ENCODE results near the gene RPLP2. TPM values are rescaled to one million over a fixed set of nuclear protein-coding genes. Genes with fewer than 3 reads are reported as not detected.

Gene RPLP2
- total RNA-seq, 1 experiment from 2014 or later, result 2,582 TPM

DNA sequence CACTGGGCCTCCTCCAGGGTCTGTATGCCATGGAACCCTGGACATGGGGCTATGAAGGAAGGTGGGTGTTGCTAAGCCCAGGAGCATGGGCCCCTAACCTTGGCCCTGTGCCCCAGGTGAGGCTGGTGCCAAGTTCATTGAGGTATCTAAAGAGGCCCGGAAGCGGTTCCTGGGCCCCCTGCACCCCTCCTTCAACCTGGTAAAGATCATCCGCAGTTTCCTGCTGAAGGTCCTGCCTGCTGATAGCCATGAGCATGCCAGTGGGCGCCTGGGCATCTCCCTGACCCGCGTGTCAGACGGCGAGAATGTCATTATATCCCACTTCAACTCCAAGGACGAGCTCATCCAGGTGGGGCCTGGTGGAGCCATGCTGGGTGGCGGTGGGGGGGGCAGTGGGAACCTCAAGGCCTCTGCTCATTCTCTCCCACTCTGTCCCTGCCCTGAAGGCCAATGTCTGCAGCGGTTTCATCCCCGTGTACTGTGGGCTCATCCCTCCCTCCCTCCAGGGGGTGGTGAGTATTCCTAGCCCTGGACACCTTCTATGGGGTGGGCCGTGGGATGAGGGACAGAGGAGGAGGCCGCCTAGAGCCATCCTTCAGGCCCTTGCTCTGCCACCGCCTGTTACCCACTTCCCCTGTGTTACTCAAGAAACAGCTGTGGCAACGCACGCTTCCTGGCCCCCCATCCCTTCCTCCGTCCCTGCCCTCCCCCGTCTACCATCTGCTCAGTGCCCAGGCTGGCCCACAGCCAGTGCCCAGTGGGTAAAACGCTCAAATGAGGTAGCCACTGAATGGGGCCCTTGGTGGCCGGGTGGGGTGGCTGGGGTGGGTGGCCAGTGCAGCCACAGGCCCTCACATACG, 12.0 kb downstream of the RPLP2 start:
- no peak for TF ChIP-seq PRRX2 (CRISPR knock-in tag; IDR thresholded peaks at IDR 0.05)
- TF ChIP-seq, protein P1, sequence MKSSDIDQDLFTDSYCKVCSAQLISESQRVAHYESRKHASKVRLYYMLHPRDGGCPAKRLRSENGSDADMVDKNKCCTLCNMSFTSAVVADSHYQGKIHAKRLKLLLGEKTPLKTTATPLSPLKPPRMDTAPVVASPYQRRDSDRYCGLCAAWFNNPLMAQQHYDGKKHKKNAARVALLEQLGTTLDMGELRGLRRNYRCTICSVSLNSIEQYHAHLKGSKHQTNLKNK (CRISPR knock-in tag; IDR thresholded peaks at IDR 0.05), result no peak
- TF ChIP-seq, protein P2, sequence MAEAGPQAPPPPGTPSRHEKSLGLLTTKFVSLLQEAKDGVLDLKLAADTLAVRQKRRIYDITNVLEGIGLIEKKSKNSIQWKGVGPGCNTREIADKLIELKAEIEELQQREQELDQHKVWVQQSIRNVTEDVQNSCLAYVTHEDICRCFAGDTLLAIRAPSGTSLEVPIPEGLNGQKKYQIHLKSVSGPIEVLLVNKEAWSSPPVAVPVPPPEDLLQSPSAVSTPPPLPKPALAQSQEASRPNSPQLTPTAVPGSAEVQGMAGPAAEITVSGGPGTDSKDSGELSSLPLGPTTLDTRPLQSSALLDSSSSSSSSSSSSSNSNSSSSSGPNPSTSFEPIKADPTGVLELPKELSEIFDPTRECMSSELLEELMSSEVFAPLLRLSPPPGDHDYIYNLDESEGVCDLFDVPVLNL (CRISPR knock-in tag; IDR thresholded peaks at IDR 0.05; ENCODE audit: borderline replicate concordance, low read depth), result no peak
- no peak for TF ChIP-seq JAZF1 (CRISPR knock-in tag; IDR thresholded peaks at IDR 0.05)
- TF ChIP-seq, protein P3, sequence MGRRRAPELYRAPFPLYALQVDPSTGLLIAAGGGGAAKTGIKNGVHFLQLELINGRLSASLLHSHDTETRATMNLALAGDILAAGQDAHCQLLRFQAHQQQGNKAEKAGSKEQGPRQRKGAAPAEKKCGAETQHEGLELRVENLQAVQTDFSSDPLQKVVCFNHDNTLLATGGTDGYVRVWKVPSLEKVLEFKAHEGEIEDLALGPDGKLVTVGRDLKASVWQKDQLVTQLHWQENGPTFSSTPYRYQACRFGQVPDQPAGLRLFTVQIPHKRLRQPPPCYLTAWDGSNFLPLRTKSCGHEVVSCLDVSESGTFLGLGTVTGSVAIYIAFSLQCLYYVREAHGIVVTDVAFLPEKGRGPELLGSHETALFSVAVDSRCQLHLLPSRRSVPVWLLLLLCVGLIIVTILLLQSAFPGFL (CRISPR knock-in tag; IDR thresholded peaks at IDR 0.05; ENCODE audit: borderline replicate concordance), result no peak
- TF ChIP-seq NR3C1 (CRISPR knock-in tag; conservative IDR thresholded peaks at IDR 0.05; ENCODE audit: low read depth), result no peak
- TF ChIP-seq TEAD1 (CRISPR knock-in tag; IDR thresholded peaks at IDR 0.05), result no peak
- no peak for TF ChIP-seq ZNF671 (CRISPR knock-in tag; IDR thresholded peaks at IDR 0.05)
- TF ChIP-seq SMAD3 (CRISPR knock-in tag; IDR thresholded peaks at IDR 0.05; ENCODE audit: borderline replicate concordance), result no peak
- TF ChIP-seq, protein P4, sequence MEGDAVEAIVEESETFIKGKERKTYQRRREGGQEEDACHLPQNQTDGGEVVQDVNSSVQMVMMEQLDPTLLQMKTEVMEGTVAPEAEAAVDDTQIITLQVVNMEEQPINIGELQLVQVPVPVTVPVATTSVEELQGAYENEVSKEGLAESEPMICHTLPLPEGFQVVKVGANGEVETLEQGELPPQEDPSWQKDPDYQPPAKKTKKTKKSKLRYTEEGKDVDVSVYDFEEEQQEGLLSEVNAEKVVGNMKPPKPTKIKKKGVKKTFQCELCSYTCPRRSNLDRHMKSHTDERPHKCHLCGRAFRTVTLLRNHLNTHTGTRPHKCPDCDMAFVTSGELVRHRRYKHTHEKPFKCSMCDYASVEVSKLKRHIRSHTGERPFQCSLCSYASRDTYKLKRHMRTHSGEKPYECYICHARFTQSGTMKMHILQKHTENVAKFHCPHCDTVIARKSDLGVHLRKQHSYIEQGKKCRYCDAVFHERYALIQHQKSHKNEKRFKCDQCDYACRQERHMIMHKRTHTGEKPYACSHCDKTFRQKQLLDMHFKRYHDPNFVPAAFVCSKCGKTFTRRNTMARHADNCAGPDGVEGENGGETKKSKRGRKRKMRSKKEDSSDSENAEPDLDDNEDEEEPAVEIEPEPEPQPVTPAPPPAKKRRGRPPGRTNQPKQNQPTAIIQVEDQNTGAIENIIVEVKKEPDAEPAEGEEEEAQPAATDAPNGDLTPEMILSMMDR (IDR thresholded peaks at IDR 0.05), result no peak
- TF ChIP-seq, protein P5, sequence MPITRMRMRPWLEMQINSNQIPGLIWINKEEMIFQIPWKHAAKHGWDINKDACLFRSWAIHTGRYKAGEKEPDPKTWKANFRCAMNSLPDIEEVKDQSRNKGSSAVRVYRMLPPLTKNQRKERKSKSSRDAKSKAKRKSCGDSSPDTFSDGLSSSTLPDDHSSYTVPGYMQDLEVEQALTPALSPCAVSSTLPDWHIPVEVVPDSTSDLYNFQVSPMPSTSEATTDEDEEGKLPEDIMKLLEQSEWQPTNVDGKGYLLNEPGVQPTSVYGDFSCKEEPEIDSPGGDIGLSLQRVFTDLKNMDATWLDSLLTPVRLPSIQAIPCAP (CRISPR knock-in tag; IDR thresholded peaks at IDR 0.05), result no peak
- TF ChIP-seq KAT7 (CRISPR knock-in tag; IDR thresholded peaks at IDR 0.05; ENCODE audit: borderline replicate concordance), result no peak
- TF ChIP-seq, protein P6, sequence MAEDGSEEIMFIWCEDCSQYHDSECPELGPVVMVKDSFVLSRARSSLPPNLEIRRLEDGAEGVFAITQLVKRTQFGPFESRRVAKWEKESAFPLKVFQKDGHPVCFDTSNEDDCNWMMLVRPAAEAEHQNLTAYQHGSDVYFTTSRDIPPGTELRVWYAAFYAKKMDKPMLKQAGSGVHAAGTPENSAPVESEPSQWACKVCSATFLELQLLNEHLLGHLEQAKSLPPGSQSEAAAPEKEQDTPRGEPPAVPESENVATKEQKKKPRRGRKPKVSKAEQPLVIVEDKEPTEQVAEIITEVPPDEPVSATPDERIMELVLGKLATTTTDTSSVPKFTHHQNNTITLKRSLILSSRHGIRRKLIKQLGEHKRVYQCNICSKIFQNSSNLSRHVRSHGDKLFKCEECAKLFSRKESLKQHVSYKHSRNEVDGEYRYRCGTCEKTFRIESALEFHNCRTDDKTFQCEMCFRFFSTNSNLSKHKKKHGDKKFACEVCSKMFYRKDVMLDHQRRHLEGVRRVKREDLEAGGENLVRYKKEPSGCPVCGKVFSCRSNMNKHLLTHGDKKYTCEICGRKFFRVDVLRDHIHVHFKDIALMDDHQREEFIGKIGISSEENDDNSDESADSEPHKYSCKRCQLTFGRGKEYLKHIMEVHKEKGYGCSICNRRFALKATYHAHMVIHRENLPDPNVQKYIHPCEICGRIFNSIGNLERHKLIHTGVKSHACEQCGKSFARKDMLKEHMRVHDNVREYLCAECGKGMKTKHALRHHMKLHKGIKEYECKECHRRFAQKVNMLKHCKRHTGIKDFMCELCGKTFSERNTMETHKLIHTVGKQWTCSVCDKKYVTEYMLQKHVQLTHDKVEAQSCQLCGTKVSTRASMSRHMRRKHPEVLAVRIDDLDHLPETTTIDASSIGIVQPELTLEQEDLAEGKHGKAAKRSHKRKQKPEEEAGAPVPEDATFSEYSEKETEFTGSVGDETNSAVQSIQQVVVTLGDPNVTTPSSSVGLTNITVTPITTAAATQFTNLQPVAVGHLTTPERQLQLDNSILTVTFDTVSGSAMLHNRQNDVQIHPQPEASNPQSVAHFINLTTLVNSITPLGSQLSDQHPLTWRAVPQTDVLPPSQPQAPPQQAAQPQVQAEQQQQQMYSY (CRISPR knock-in tag; IDR thresholded peaks at IDR 0.05), result no peak
- no peak for TF ChIP-seq GTF2I (CRISPR knock-in tag; conservative IDR thresholded peaks at IDR 0.05)
- no peak for TF ChIP-seq ZNF423 (CRISPR knock-in tag; IDR thresholded peaks at IDR 0.05)
- no peak for TF ChIP-seq FOXK1 (CRISPR knock-in tag; IDR thresholded peaks at IDR 0.05)
- TF ChIP-seq CREB1 (CRISPR knock-in tag; IDR thresholded peaks at IDR 0.05), result no peak
- TF ChIP-seq EMX1 (CRISPR knock-in tag; IDR thresholded peaks at IDR 0.05), result no peak
- TF ChIP-seq, protein P7, sequence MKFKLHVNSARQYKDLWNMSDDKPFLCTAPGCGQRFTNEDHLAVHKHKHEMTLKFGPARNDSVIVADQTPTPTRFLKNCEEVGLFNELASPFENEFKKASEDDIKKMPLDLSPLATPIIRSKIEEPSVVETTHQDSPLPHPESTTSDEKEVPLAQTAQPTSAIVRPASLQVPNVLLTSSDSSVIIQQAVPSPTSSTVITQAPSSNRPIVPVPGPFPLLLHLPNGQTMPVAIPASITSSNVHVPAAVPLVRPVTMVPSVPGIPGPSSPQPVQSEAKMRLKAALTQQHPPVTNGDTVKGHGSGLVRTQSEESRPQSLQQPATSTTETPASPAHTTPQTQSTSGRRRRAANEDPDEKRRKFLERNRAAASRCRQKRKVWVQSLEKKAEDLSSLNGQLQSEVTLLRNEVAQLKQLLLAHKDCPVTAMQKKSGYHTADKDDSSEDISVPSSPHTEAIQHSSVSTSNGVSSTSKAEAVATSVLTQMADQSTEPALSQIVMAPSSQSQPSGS (CRISPR knock-in tag; IDR thresholded peaks at IDR 0.05; ENCODE audit: borderline replicate concordance, low read depth), result no peak
- Mint-ChIP-seq H3K4me3 (no peak overlapping the region), H3K27me3 (ENCODE audit: low read depth) (no peaks in the 10 kb centered on the region; the same call in 1 of the 2 replicates), H3K36me3 (no peaks in the 10 kb centered on the region), H3K9me3 (no peaks in the 10 kb centered on the region), H3K4me1 (peaks cover 12% of the 10 kb centered on the region), H3K27ac (no peak overlapping the region)
- POLR2A ChIA-PET, result interaction anchor here (3.4 kb wide), 1 partner anchor 8 kb away, joined by 38 read pairs; the partner anchor contains the start of gene CRACR2B
- ATAC-seq (no peak), DNase-seq (ENCODE audit: low spot score) (no peak)
- CTCF ChIA-PET, result no interaction called here
